SU-DHL-6 (cell line): ENCODE data around the gene ALG2.

ENCODE experiments used
- H2AFZ ChIP-seq: fragments of 200-600 bp; sonication (generic); 2 replicates; pipeline ENCODE4 v1.6.1; 2014; ENCODE audit warnings: low read depth, mild to moderate bottlenecking, moderate library complexity, mixed read lengths, antibody characterized with exemption, low read length; ENCODE audit not compliant: severe bottlenecking
- H3F3A ChIP-seq: fragments of 200-600 bp; shearing (Covaris generic); 2 replicates; pipeline ENCODE4 v1.6.0; 2016; ENCODE audit warnings: antibody characterized with exemption, mild to moderate bottlenecking; ENCODE audit not compliant: insufficient read depth
- H3K27ac ChIP-seq: fragments of 200-600 bp; sonication (generic); 2 replicates; pipeline ENCODE4 v1.5.1; 2016; ENCODE audit warnings: low read depth, mild to moderate bottlenecking, low read length, moderate library complexity, mixed read lengths
- H3K27me3 ChIP-seq: fragments of 200-600 bp; sonication (generic), shearing (Covaris generic); 2 replicates; pipeline ENCODE4 v1.6.0; 2014; ENCODE audit warnings: mild to moderate bottlenecking, low read length
- H3K36me3 ChIP-seq: fragments of 200-600 bp; sonication (generic); 2 replicates; pipeline ENCODE4 v1.6.1; 2014; ENCODE audit warnings: mild to moderate bottlenecking, low read length, mixed read lengths
- H3K4me2 ChIP-seq: fragments of 300-600, 200-600 bp; shearing (Covaris generic), sonication (generic); 2 replicates; pipeline ENCODE4 v1.6.0; 2014; ENCODE audit warnings: low read length, low read depth, mild to moderate bottlenecking; ENCODE audit not compliant: poor library complexity, severe bottlenecking
- H3K4me3 ChIP-seq: fragments of 200-600 bp; sonication (generic); 2 replicates; pipeline ENCODE4 v1.5.1; 2014; ENCODE audit warnings: antibody characterized with exemption, low read length, mild to moderate bottlenecking, mixed read lengths; ENCODE audit not compliant: insufficient read depth, poor library complexity, severe bottlenecking
- H3K79me2 ChIP-seq: fragments of 200-600 bp; sonication (generic); 2 replicates; pipeline ENCODE4 v1.6.1; 2014; ENCODE audit warnings: mild to moderate bottlenecking, low read length, moderate library complexity; ENCODE audit not compliant: insufficient read depth
- H3K9ac ChIP-seq: fragments of 200-600 bp; sonication (generic); 2 replicates; pipeline ENCODE4 v1.7.0; 2014; ENCODE audit warnings: mild to moderate bottlenecking, low read length
- H3K9me2 ChIP-seq: fragments of 200-600 bp; sonication (generic); replicated peaks from 2 replicates; pipeline ENCODE4 v1.6.1; 2014; ENCODE audit warnings: low read length; ENCODE audit not compliant: insufficient read depth
- H3K9me3 ChIP-seq: fragments of 200-600 bp; sonication (generic); 2 replicates; pipeline ENCODE4 v1.6.1; 2014; ENCODE audit warnings: low read length, mixed read lengths; ENCODE audit not compliant: insufficient read depth
- H4K20me1 ChIP-seq: fragments of 200-600 bp; sonication (generic); 2 replicates; pipeline ENCODE4 v1.6.1; 2014; ENCODE audit warnings: low read depth, mild to moderate bottlenecking, antibody characterized with exemption, low read length, moderate library complexity, mixed read lengths
- EZH2phosphoT487 ChIP-seq: fragments of 200-600 bp; sonication (generic), shearing (Covaris generic); conservative IDR thresholded peaks from 2 replicates; pipeline ENCODE4 v1.6.1; 2018; ENCODE audit warnings: mild to moderate bottlenecking, antibody characterized with exemption, low read length, moderate library complexity, mixed read lengths
- TF ChIP-seq, protein P1 (sequence below): fragments of 200-600 bp; sonication (generic); IDR thresholded peaks from one replicate; pipeline ENCODE4 v1.5.1; 2017; ENCODE audit warnings: antibody characterized with exemption, mild to moderate bottlenecking, low read length, moderate library complexity; ENCODE audit not compliant: insufficient read depth, poor library complexity, severe bottlenecking

Gene ALG2

DNA sequence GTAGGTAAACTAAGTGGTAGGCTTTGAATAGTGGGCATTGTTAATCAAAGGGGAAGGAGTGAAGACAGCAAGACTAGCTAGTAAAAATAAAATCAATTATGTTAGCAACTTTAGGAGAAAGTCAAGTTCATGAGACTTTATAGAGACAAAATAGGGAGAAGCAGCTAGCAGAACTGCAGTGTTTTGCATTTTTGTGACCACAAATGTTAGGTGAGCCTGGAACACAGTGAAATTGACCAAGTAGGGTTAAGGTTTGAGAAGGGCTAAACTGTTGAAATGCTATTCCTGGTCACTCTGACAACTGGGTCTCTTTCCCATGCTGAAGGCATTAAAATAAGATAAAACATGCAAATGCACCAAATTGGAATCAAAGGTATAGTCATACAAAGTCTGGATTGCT is 13.3 kb upstream of the ALG2 start:
- Histone ChIP-seq H3K36me3 (peaks cover 36% of the 10 kb centered on the region), H4K20me1 (no peaks in the 10 kb centered on the region), H3K9ac (peak overlapping the region; percentile 54), H3K9me3 (peaks cover 14% of the 10 kb centered on the region; the same call in 1 of the 2 replicates), H3K27me3 (no peaks in the 10 kb centered on the region), H3K79me2 (no peaks in the 10 kb centered on the region; the same call in 1 of the 2 replicates), H3K4me2 (peak overlapping the region; percentile 77), H3K9me2 (no peaks in the 10 kb centered on the region), H3F3A (peaks cover 71% of the 10 kb centered on the region), H3K4me3 (peak overlapping the region; percentile 5), H2AFZ (no peak overlapping the region), H3K27ac (peak overlapping the region; percentile 99)
- TF ChIP-seq, protein P1, sequence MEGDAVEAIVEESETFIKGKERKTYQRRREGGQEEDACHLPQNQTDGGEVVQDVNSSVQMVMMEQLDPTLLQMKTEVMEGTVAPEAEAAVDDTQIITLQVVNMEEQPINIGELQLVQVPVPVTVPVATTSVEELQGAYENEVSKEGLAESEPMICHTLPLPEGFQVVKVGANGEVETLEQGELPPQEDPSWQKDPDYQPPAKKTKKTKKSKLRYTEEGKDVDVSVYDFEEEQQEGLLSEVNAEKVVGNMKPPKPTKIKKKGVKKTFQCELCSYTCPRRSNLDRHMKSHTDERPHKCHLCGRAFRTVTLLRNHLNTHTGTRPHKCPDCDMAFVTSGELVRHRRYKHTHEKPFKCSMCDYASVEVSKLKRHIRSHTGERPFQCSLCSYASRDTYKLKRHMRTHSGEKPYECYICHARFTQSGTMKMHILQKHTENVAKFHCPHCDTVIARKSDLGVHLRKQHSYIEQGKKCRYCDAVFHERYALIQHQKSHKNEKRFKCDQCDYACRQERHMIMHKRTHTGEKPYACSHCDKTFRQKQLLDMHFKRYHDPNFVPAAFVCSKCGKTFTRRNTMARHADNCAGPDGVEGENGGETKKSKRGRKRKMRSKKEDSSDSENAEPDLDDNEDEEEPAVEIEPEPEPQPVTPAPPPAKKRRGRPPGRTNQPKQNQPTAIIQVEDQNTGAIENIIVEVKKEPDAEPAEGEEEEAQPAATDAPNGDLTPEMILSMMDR: no peak
- no peak for TF ChIP-seq EZH2phosphoT487

DNA sequence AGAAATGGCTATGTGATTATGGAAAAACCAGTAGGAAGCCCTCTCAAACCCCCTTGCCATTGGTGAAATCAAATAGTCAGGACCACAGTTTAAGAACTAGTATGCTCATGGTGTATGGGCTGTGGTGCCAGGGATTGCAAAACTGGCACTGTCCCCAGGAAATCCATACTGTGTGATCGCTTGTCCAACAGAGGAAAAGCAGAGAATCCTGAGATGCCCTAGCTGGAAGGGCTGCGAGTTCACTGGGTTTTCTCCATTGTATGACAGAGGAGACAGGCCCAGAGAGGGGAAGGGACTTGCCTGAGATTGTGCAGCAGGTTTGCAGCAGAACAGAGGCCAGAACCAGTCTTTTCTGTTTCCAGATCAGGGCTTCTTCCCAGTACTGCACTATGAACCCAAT is 12.9 kb upstream of the ALG2 start:
- TF ChIP-seq EZH2phosphoT487: no peak
- TF ChIP-seq, protein P1: no peak
- Histone ChIP-seq H3K4me3 (peak overlapping the region; percentile 5), H3K9me2 (no peaks in the 10 kb centered on the region), H3K9ac (peak overlapping the region; percentile 54), H3K27me3 (no peaks in the 10 kb centered on the region), H2AFZ (no peak overlapping the region), H4K20me1 (no peaks in the 10 kb centered on the region), H3K79me2 (no peaks in the 10 kb centered on the region; the same call in 1 of the 2 replicates), H3K36me3 (peaks cover 40% of the 10 kb centered on the region), H3K4me2 (peak overlapping the region; percentile 77), H3F3A (peaks cover 69% of the 10 kb centered on the region), H3K9me3 (peaks cover 14% of the 10 kb centered on the region; the same call in 1 of the 2 replicates), H3K27ac (peak overlapping the region; percentile 99)

DNA sequence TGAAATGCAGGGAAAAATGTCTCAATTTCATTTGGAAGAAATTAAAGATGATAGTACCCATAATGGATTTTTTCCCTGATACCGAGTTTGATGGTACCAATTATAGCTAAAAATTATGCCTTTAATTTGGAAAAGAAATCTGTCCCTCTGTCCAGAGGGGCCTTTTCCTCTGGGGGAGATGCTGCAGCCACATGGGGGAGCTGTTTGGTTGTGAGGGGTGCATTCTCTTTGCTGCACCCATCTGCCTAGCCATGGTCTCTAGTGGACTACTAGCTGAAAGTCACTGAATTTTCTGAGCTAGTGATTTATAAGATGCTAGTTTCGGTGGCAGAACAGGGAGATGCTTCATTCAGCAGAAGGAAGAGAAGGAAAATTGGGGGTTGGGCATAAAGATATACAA is 10.0 kb upstream of the ALG2 start:
- peaks cover 4% of the 10 kb centered on the region; the same call in 1 of the 2 replicates for H3K9me3 ChIP-seq
- H3K27ac ChIP-seq: peak overlapping the region; percentile 99
- no peaks in the 10 kb centered on the region for H3K27me3 ChIP-seq
- H3K4me2 ChIP-seq: peak overlapping the region; percentile 21
- peaks cover 77% of the 10 kb centered on the region for H3F3A ChIP-seq
- H3K9ac ChIP-seq: peak overlapping the region; percentile 8; the same call in 1 of the 2 replicates
- peaks cover 1% of the 10 kb centered on the region for H3K79me2 ChIP-seq
- no peak overlapping the region for H2AFZ ChIP-seq
- H3K9me2 ChIP-seq: no peaks in the 10 kb centered on the region
- no peak overlapping the region for H3K4me3 ChIP-seq
- H4K20me1 ChIP-seq: no peaks in the 10 kb centered on the region
- H3K36me3 ChIP-seq: peaks cover 42% of the 10 kb centered on the region
- TF ChIP-seq EZH2phosphoT487: no peak
- TF ChIP-seq, protein P1: peak; percentile 96
